Tibial nerve (tissue), 4 donors: Measurements from ENCODE around the gene RRAGD. TPM values are rescaled to one million over a fixed set of nuclear protein-coding genes. Genes with fewer than 3 reads are reported as not detected.

ENCODE experiments used
- DNase-seq, 2 donors: peaks; one replicate each; pipeline ENCODE4 v3.0.0-alpha.2; 2019; ENCODE audit warnings: low spot score in 2 of 2
- H3K27ac ChIP-seq, 4 donors: fragments of 200-600 bp; sonication (generic) in 3 of 4; one replicate each; pipeline ENCODE4 v1.5.1; 2017 to 2019; ENCODE audit warnings: mild to moderate bottlenecking in 1 of 4
- H3K27me3 ChIP-seq, 2 donors: fragments of 200-600 bp; sonication (generic) in 1 of 2; one replicate each; pipeline versions ENCODE4 v1.5.1 to v1.6.0; 2017 to 2019
- H3K36me3 ChIP-seq, 3 donors: fragments of 200-600 bp; sonication (generic); one replicate each; pipeline ENCODE4 v1.5.1; 2018 to 2019
- H3K4me1 ChIP-seq, 4 donors: fragments of 200-600 bp; sonication (generic) in 3 of 4; one replicate each; pipeline ENCODE4 v1.5.1; 2017 to 2019
- H3K4me3 ChIP-seq, 4 donors: fragments of 200-600 bp; sonication (generic) in 3 of 4; one replicate each; pipeline ENCODE4 v1.5.1; 2017 to 2019; ENCODE audit warnings: mild to moderate bottlenecking in 1 of 4, moderate library complexity in 1 of 4
- H3K9me3 ChIP-seq, 4 donors: fragments of 200-600 bp; sonication (generic) in 3 of 4; one replicate each; pipeline ENCODE4 v1.5.1; 2017 to 2019
- CTCF ChIP-seq, 5 experiments: fragments of 200-600 bp in 3 of 5; fragments of 450-650 bp in 2 of 5; sonication (generic) in 3 of 5; IDR thresholded peaks; one replicate each; pipeline ENCODE4 v1.5.1; 2016 to 2019; ENCODE audit warnings: antibody characterized with exemption in 5 of 5, mild to moderate bottlenecking in 3 of 5, moderate library complexity in 2 of 5
- EP300 ChIP-seq, 2 donors: sonication (generic); formaldehyde crosslinking; IDR thresholded peaks; one replicate each; pipeline ENCODE4 v1.6.1; 2017; ENCODE audit warnings: antibody characterized with exemption in 2 of 2, mild to moderate bottlenecking in 1 of 2
- POLR2A ChIP-seq, 2 donors: fragments of 450-650 bp; IDR thresholded peaks; one replicate each; pipeline ENCODE4 v1.6.1; 2017; ENCODE audit warnings: antibody characterized with exemption in 2 of 2, mild to moderate bottlenecking in 2 of 2, moderate library complexity in 2 of 2
- WGBS, 2 donors: methylation state at CpG; one replicate each; pipeline ENCODE4 v1.1.5; 2018; 5-methylcytosine and 5-hydroxymethylcytosine counted together
- total RNA-seq, 4 donors: library from RNA; depleted of rRNA; stranded (reverse); fragments of >200 nt; gene quantifications; one replicate each; pipeline ENCODE4 v1.1.0, GENCODE V29; 2016

Gene RRAGD
- total RNA-seq, 4 donors from 2014 or later, result 10.9 to 21.3 (median 15.2) TPM

- Histone ChIP-seq H3K4me1 (peaks cover 0 to 23% (median 0%) of the 10 kb centered on the region in 4 donors), H3K36me3 (no peaks in the 10 kb centered on the region), H3K9me3 (no peaks in the 10 kb centered on the region), H3K27me3 (no peaks in the 10 kb centered on the region), H3K27ac (peak overlapping the region; percentile 24 to 83 (median 47)), H3K4me3 (peak overlapping the region; percentile 64 to 96 (median 83))
- 3 to 16% methylated on average over 10 to 41 of the region's 80 CpGs for WGBS, 2 donors
- no peak for TF ChIP-seq EP300 (IDR thresholded peaks at IDR 0.05)
- TF ChIP-seq CTCF (IDR thresholded peaks at IDR 0.05), result peak in 1 of 5 experiments; percentile 11
- DNase-seq, result peak in 1 of 2 donors; percentile 23
Observed at GRCh38 chr6:89433252-89434149, 21.4 kb upstream of the RRAGD start.

GRCh38 chr6:89432875-89433251 lies 20.8 kb upstream of the RRAGD start, which contains the start of gene ANKRD6:
TSS of gene ANKRD6 (plus strand) at chr6:89433152. CDS start at chr6:89566977, 133,825 bp downstream.
- Histone ChIP-seq H3K9me3 (no peaks in the 10 kb centered on the region), H3K4me1 (peaks cover 0 to 23% (median 0%) of the 10 kb centered on the region in 4 donors), H3K27ac (peak within 1 kb of the TSS; percentile 24 to 83 (median 47)), H3K27me3 (no peaks in the 10 kb centered on the region), H3K4me3 (peak within 1 kb of the TSS; percentile 64 to 96 (median 83)), H3K36me3 (no peaks in the 10 kb centered on the region)
- peak; percentile 72 to 80 for DNase-seq
- WGBS, 2 donors, result 0 to 6% methylated on average over 3 to 10 of the region's 38 CpGs
- TF ChIP-seq EP300 (IDR thresholded peaks at IDR 0.05) (no peak), CTCF (IDR thresholded peaks at IDR 0.05) (peak; percentile 87 to 99 (median 98)), POLR2A (IDR thresholded peaks at IDR 0.05) (peak in 1 of 2 donors; percentile 38)

DNA sequence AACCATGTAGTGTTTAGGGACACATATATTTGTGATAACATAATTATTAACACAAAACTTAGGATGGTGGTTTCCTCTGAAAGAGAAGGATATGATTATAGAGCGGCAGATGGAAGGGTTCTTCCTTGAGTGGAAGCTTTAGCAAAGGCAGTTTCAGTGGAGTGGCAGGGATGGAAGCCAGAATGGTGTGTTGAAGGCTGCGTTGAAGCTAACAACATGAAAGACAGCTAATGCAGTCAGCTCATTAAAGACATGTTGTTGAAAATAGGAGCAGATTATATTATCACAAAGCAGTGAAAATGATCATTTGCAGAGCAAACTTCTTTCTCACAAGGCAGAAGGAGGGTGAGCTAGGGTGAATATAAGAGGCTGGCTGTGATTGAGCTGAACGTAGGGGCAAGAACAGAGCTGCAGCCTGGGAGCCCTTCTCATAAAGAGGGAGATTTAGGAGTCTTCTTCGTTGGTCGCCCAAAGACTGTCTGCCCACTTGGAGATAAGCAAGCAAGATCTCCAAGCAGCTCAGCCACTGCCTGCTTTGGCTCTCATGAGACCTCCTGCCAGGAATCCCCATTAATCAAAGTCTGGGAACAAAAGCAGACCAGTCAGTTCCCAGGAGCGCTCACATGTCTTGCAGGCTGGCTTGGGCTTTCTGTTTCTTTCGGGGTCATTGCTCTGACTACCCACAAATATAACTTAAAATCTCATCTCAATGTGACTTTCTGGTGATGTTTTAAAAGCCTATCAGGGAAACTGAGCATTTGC lies 18.3 kb upstream of the RRAGD start:
- H3K27me3 ChIP-seq, result no peaks in the 10 kb centered on the region
- TF ChIP-seq POLR2A (IDR thresholded peaks at IDR 0.05), result no peak
- no peak for TF ChIP-seq CTCF (IDR thresholded peaks at IDR 0.05)
- TF ChIP-seq EP300 (IDR thresholded peaks at IDR 0.05), result no peak
- no peak overlapping the region for H3K4me3 ChIP-seq
- no peak for DNase-seq
- H3K36me3 ChIP-seq, result no peaks in the 10 kb centered on the region
- peaks cover 0 to 14% (median 0%) of the 10 kb centered on the region in 4 donors for H3K4me1 ChIP-seq
- H3K9me3 ChIP-seq, result no peaks in the 10 kb centered on the region
- H3K27ac ChIP-seq, result no peak overlapping the region
- WGBS, 2 donors, result 41 to 49% methylated on average over 7 of the region's 7 CpGs

DNA sequence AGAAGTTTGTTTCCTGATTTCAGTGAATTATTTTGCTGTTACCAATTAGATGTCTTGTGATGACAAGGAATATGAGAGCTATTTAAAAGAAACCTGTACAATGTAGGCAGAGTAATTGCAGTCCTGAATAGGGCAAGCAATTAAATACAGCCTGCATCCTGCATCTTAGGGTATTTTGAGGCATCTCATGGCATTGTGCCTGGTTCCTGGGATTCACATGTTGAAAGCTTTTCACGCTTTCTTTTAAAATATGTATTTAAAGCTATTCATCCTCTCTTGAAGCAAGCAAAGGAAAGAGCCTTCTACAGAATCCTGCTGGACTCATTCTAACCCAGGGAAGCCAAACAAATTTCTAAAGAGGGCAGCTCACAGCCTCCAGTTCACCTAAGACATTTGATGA lies 4.7 kb upstream of the RRAGD start:
- 77 to 86% methylated on average over 1 of the region's 1 CpG for WGBS, 2 donors
- no peaks in the 10 kb centered on the region for H3K27me3 ChIP-seq
- TF ChIP-seq POLR2A (IDR thresholded peaks at IDR 0.05), result no peak
- no peak for TF ChIP-seq EP300 (IDR thresholded peaks at IDR 0.05)
- TF ChIP-seq CTCF (IDR thresholded peaks at IDR 0.05), result no peak

More for the DNA sequence above, 4.7 kb upstream of the RRAGD start:
- DNase-seq, result no peak
- H3K9me3 ChIP-seq, result no peaks in the 10 kb centered on the region
- peaks cover 0 to 10% (median 5%) of the 10 kb centered on the region in 4 donors for H3K4me1 ChIP-seq
- H3K4me3 ChIP-seq, result no peak overlapping the region
- no peaks in the 10 kb centered on the region for H3K36me3 ChIP-seq
- H3K27ac ChIP-seq, result no peak overlapping the region
